Measurements from ENCODE around the gene ANKRD12. TPM values are rescaled to one million over a fixed set of nuclear protein-coding genes. Genes with fewer than 3 reads are reported as not detected.

Gene ANKRD12
- total and polyA plus RNA-seq, 4 donors: 2.7 to 59.7 (median 17.3) TPM

DNA sequence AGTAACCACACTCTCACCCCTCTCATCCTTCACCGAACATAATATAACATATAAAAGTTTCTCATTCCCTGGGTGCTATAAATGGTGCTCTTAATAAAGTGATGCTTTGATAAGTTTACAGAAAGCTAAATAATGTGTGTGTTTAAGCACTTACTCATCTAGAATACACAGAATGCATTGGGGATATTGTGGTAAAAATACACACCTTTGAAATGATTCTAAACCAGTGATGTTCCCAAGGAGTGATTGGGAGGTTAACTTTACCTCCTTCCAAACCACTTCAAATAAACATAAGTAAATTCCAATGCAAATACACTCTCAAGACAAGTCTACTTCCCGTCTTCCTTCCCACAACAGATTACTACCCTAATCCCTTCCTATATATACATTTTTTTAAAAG, 112.7 kb downstream of the ANKRD12 start:
- H3K36me3 ChIP-seq (ENCODE audit: control insufficient read depth in 4 of 4, insufficient read depth in 3 of 4, low read depth in 1 of 4, low read length in 3 of 4): peaks cover 0 to 14% (median 3%) of the 10 kb centered on the region in 4 donors
- H3K27me3 ChIP-seq (ENCODE audit: control insufficient read depth in 4 of 4, insufficient read depth in 4 of 4, low read length in 3 of 4): no peaks in the 10 kb centered on the region
- H3K4me3 ChIP-seq (ENCODE audit: low read depth in 1 of 3, low read length in 3 of 3): no peak overlapping the region
- no peak overlapping the region for H3K9ac ChIP-seq (ENCODE audit: low read depth in 1 of 2, low read length in 2 of 2)
- no peak overlapping the region for H3K27ac ChIP-seq (ENCODE audit: low read depth in 1 of 2, low read length in 2 of 2)
- DNase-seq (ENCODE audit: low spot score): no peak
- H3K4me1 ChIP-seq (ENCODE audit: control insufficient read depth in 4 of 4, insufficient read depth in 4 of 4, low read length in 3 of 4): peaks cover 0 to 3% (median 0%) of the 10 kb centered on the region in 4 donors
- H3K9me3 ChIP-seq (ENCODE audit: control insufficient read depth in 4 of 4, low read length in 3 of 4): no peaks in the 10 kb centered on the region
- TF ChIP-seq GABPA (IDR thresholded peaks at IDR 0.05 in 1 of 2, conservative IDR thresholded peaks at IDR 0.05 in 1 of 2) (no peak), NR2F2 (IDR thresholded peaks at IDR 0.05) (no peak), EGR1 (IDR thresholded peaks at IDR 0.05; ENCODE audit: low read depth in 2 of 2) (no peak), REST (IDR thresholded peaks at IDR 0.05) (no peak), YY1 (IDR thresholded peaks at IDR 0.05) (no peak), FOXA2 (IDR thresholded peaks at IDR 0.05) (no peak), ATF3 (IDR thresholded peaks at IDR 0.05) (no peak)
- WGBS: 97% methylated on average over 2 of the region's 2 CpGs

GRCh38 chr18:9259173-9259572, 122.6 kb downstream of the ANKRD12 start:
- Histone ChIP-seq H3K9me3 (ENCODE audit: control insufficient read depth in 4 of 4, low read length in 3 of 4) (no peaks in the 10 kb centered on the region), H3K4me1 (ENCODE audit: control insufficient read depth in 4 of 4, insufficient read depth in 4 of 4, low read length in 3 of 4) (no peaks in the 10 kb centered on the region), H3K36me3 (ENCODE audit: control insufficient read depth in 4 of 4, insufficient read depth in 3 of 4, low read depth in 1 of 4, low read length in 3 of 4) (peaks cover 0 to 9% (median 4%) of the 10 kb centered on the region in 4 donors), H3K27me3 (ENCODE audit: control insufficient read depth in 4 of 4, insufficient read depth in 4 of 4, low read length in 3 of 4) (no peaks in the 10 kb centered on the region), H3K9ac (ENCODE audit: low read depth in 1 of 2, low read length in 2 of 2) (no peak overlapping the region), H3K27ac (ENCODE audit: low read depth in 1 of 2, low read length in 2 of 2) (no peak overlapping the region), H3K4me3 (ENCODE audit: low read depth in 1 of 3, low read length in 3 of 3) (no peak overlapping the region)
- TF ChIP-seq RAD21 (IDR thresholded peaks at IDR 0.05): no peak
- TF ChIP-seq YY1 (IDR thresholded peaks at IDR 0.05): no peak
- no peak for TF ChIP-seq NR2F2 (IDR thresholded peaks at IDR 0.05)
- TF ChIP-seq FOXA1 (IDR thresholded peaks at IDR 0.05): no peak
- no peak for TF ChIP-seq RXRA (IDR thresholded peaks at IDR 0.05)
- no peak for TF ChIP-seq ATF3 (IDR thresholded peaks at IDR 0.05)
- no peak for TF ChIP-seq SP1 (IDR thresholded peaks at IDR 0.05)
- no peak for TF ChIP-seq CTCF (IDR thresholded peaks at IDR 0.05; ENCODE audit: low read depth, low read length, missing input control)
- TF ChIP-seq FOXA2 (IDR thresholded peaks at IDR 0.05): no peak
- TF ChIP-seq, protein P1, sequence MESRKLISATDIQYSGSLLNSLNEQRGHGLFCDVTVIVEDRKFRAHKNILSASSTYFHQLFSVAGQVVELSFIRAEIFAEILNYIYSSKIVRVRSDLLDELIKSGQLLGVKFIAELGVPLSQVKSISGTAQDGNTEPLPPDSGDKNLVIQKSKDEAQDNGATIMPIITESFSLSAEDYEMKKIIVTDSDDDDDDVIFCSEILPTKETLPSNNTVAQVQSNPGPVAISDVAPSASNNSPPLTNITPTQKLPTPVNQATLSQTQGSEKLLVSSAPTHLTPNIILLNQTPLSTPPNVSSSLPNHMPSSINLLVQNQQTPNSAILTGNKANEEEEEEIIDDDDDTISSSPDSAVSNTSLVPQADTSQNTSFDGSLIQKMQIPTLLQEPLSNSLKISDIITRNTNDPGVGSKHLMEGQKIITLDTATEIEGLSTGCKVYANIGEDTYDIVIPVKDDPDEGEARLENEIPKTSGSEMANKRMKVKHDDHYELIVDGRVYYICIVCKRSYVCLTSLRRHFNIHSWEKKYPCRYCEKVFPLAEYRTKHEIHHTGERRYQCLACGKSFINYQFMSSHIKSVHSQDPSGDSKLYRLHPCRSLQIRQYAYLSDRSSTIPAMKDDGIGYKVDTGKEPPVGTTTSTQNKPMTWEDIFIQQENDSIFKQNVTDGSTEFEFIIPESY (IDR thresholded peaks at IDR 0.05): no peak
- no peak for TF ChIP-seq JUND (IDR thresholded peaks at IDR 0.05)
- no peak for TF ChIP-seq HNF4A (conservative IDR thresholded peaks at IDR 0.05)
- TF ChIP-seq TAF1 (conservative IDR thresholded peaks at IDR 0.05): no peak
- TF ChIP-seq, protein P2, sequence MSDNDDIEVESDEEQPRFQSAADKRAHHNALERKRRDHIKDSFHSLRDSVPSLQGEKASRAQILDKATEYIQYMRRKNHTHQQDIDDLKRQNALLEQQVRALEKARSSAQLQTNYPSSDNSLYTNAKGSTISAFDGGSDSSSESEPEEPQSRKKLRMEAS (IDR thresholded peaks at IDR 0.05): no peak
- TF ChIP-seq EGR1 (IDR thresholded peaks at IDR 0.05; ENCODE audit: low read depth in 2 of 2): no peak
- no peak for TF ChIP-seq HNF4G (IDR thresholded peaks at IDR 0.05)
- 93% methylated on average over 3 of the region's 3 CpGs for WGBS
- no peak for DNase-seq (ENCODE audit: low spot score)

Measured in liver (tissue), 9 donors.